ENCODE measurements around the gene RRP1B.

- no peak for TF ChIP-seq CTCF (conservative IDR thresholded peaks at IDR 0.05)
- no peak for TF ChIP-seq EZH2 (IDR thresholded peaks at IDR 0.05; ENCODE audit: low read depth)
Observed at GRCh38 chr21:43734928-43735229, 75.5 kb downstream of the RRP1B start.
